Keratinocyte (primary cell): ENCODE results near the gene TOGARAM1.

Experiments used
- CTCF ChIP-seq, 3 experiments: IDR thresholded peaks in 1 of 3; conservative IDR thresholded peaks in 1 of 3; optimal IDR thresholded peaks in 1 of 3; 2 replicates in 2 of 3; 3 replicates in 1 of 3; pipeline versions ENCODE3 to v1.5.1; 2011; ENCODE audit warnings: low read length in 3 of 3, mild to moderate bottlenecking in 3 of 3, moderate library complexity in 2 of 3, control low read depth in 1 of 3, inconsistent platforms in 1 of 3; ENCODE audit not compliant: insufficient read depth in 2 of 3; ENCODE audit errors: extremely low read depth in 1 of 3
- EZH2 ChIP-seq: IDR thresholded peaks from one replicate; pipeline ENCODE4 v1.6.1; 2012; ENCODE audit warnings: inconsistent platforms, mild to moderate bottlenecking, low read length, moderate library complexity

GRCh38 chr14:45057349-45057748 is 95.4 kb downstream of the TOGARAM1 start:
- no peak for TF ChIP-seq CTCF (optimal IDR thresholded peaks at IDR 0.05 in 1 of 3, IDR thresholded peaks at IDR 0.05 in 1 of 3, conservative IDR thresholded peaks at IDR 0.05 in 1 of 3; ENCODE audit: extremely low read depth in 1 of 3, insufficient read depth in 2 of 3, low read length in 3 of 3)
- no peak for TF ChIP-seq EZH2
